ENCODE results near the gene XPC. TPM values are rescaled to one million over a fixed set of nuclear protein-coding genes. Genes with fewer than 3 reads are reported as not detected.
A peak's percentile ranks its signal among the peaks of the same experiment; 100 is the strongest.

XPC gene
- total and polyA plus RNA-seq, 2 of the 8 experiments (the other 6 are each of a cell fraction or from before 2014, with no cell fraction given) = 8.8 to 27.3 TPM

GRCh38 chr3:14199641-14200040, 21.2 kb upstream of the XPC start:
- Histone ChIP-seq H2BK12ac (ENCODE audit: low read depth, low read length) (no peak overlapping the region), H4K5ac (ENCODE audit: insufficient read length, low read depth, low read length) (no peak overlapping the region), H3K4ac (replicated peaks; ENCODE audit: insufficient read length, low read depth, low read length) (no peak overlapping the region), H2AFZ (ENCODE audit: low read length) (no peak overlapping the region), H2BK120ac (replicated peaks; ENCODE audit: low read depth, low read length) (no peak overlapping the region), H3K9me3 (ENCODE audit: insufficient read depth in 2 of 2, low read depth in 1 of 2, low read length in 1 of 2) (no peaks in the 10 kb centered on the region), H2BK15ac (ENCODE audit: low read length) (no peak overlapping the region), H3K4me2 (ENCODE audit: insufficient read depth in 1 of 2, low read depth in 2 of 2, low read length in 2 of 2) (no peak overlapping the region), H3K56ac (replicated peaks; ENCODE audit: insufficient read length, low read depth, low read length) (no peak overlapping the region), H3K18ac (ENCODE audit: extremely low read depth, low read length) (no peak overlapping the region), H3K4me3 (ENCODE audit: extremely low read depth in 1 of 4, insufficient read depth in 2 of 4, low read depth in 3 of 4, low read length in 4 of 4) (no peak overlapping the region), H4K20me1 (replicated peaks in 1 of 2; ENCODE audit: control insufficient read depth in 1 of 2, insufficient read depth in 2 of 2, low read length in 2 of 2) (peaks cover 4% of the 10 kb centered on the region in 2 experiments), H4K91ac (replicated peaks; ENCODE audit: insufficient read length, low read length) (no peak overlapping the region), H3K27me3 (replicated peaks in 1 of 4; ENCODE audit: control insufficient read depth in 3 of 4, extremely low read depth in 1 of 4, insufficient read depth in 3 of 4, low read length in 3 of 4) (no peaks in the 10 kb centered on the region), H3K79me1 (ENCODE audit: low read depth, low read length) (no peaks in the 10 kb centered on the region; the same call in none of the 2 replicates), H3K36me3 (ENCODE audit: control insufficient read depth in 2 of 4, insufficient read depth in 4 of 4, low read length in 3 of 4) (peaks cover 4 to 15% (median 7%) of the 10 kb centered on the region in 4 experiments; a peak in 6 of 8 replicates), H3K79me2 (ENCODE audit: control insufficient read depth in 1 of 2, insufficient read depth in 2 of 2, low read length in 2 of 2) (peaks cover 0 to 12% of the 10 kb centered on the region in 2 experiments; a peak in 2 of 4 replicates), H3K23me2 (ENCODE audit: low read depth, low read length) (no peaks in the 10 kb centered on the region), H2BK20ac (ENCODE audit: low read length) (no peak overlapping the region), H3K23ac (ENCODE audit: insufficient read length) (no peak overlapping the region), H2AK5ac (ENCODE audit: low read depth, low read length) (no peak overlapping the region), H2BK5ac (ENCODE audit: low read depth, low read length) (no peak overlapping the region), H4K8ac (ENCODE audit: extremely low read depth, insufficient read depth, low read length) (no peak overlapping the region), H3K14ac (ENCODE audit: insufficient read length) (no peak overlapping the region), H3K9ac (replicated peaks in 1 of 4; ENCODE audit: extremely low read depth in 1 of 4, low read depth in 3 of 4, low read length in 3 of 4) (no peak overlapping the region), H3K4me1 (replicated peaks in 1 of 4; ENCODE audit: control insufficient read depth in 3 of 4, insufficient read depth in 4 of 4, low read length in 3 of 4) (no peaks in the 10 kb centered on the region; a peak in 2 of 7 replicates), H3K27ac (ENCODE audit: low read depth, low read length) (no peak overlapping the region)
- ChIA-PET POLR2A (ENCODE audit: partially characterized antibody) (interaction anchor here (1.1 to 2.6 kb wide), 2 partner anchors 21 to 75 kb away, joined by 3 to 12 read pairs; partner anchors contain the start of genes CHCHD4, LSM3, TMEM43 and XPC), CTCF (ENCODE audit: partially characterized antibody) (interaction anchor here (0.6 to 7.6 kb wide), 7 partner anchors 15 to 262 kb away, joined by 3 to 157 read pairs (median 4); no protein-coding TSS in a partner anchor)
- FAIRE-seq (no peak), DNase-seq (ENCODE audit: low read depth in 1 of 2, low spot score in 2 of 2) (peak in 1 of 2 experiments; percentile 27)
- TF ChIP-seq POLR2AphosphoS5 (IDR thresholded peaks at IDR 0.05; ENCODE audit: low read depth, low read length) (no peak), SRF (IDR thresholded peaks at IDR 0.05; ENCODE audit: low read depth, low read length) (no peak), GABPA (IDR thresholded peaks at IDR 0.05; ENCODE audit: borderline replicate concordance, insufficient read depth, low read length) (no peak), RAD21 (IDR thresholded peaks at IDR 0.05 in 1 of 2, conservative IDR thresholded peaks at IDR 0.05 in 1 of 2; ENCODE audit: low read depth in 2 of 2, low read length in 2 of 2) (no peak), SIRT6 (IDR thresholded peaks at IDR 0.05; ENCODE audit: low read length) (no peak), CEBPB (IDR thresholded peaks at IDR 0.05; ENCODE audit: low read depth, low read length) (no peak), ATF2 (IDR thresholded peaks at IDR 0.05; ENCODE audit: low read length) (no peak), CBX5 (IDR thresholded peaks at IDR 0.05; ENCODE audit: low read depth, low read length) (no peak), CHD2 (IDR thresholded peaks at IDR 0.05; ENCODE audit: low read length) (no peak), ASH2L (IDR thresholded peaks at IDR 0.05; ENCODE audit: low read length) (no peak), YY1 (IDR thresholded peaks at IDR 0.05; ENCODE audit: low read depth, low read length) (no peak)
- 82% methylated on average over 4 of the region's 4 CpGs; no CpG with 5 or more reads in 1 of the 2 experiments for WGBS, 2 experiments (ENCODE audit: extremely low coverage in 1 of 2, insufficient coverage in 1 of 2, insufficient read length in 1 of 2, insufficient replicate concordance in 2 of 2, low coverage in 1 of 2, low lambda C conversion rate in 2 of 2, missing lambda C conversion rate in 1 of 2)

All from H1 (cell line).